HepG2 (cell line): ENCODE measurements around the gene BPIFB2. TPM values are rescaled to one million over a fixed set of nuclear protein-coding genes. Genes with fewer than 3 reads are reported as not detected.

Experiments
- AGO1 ChIP-seq: fragments of 200-400 bp; formaldehyde crosslinking; IDR thresholded peaks from 2 replicates; pipeline ENCODE4 v1.6.1; 2017; ENCODE audit warnings: mild to moderate bottlenecking, low read depth, low read length, moderate library complexity; ENCODE audit not compliant: poor library complexity, severe bottlenecking
- ARID2 ChIP-seq: sonication (generic); formaldehyde crosslinking; IDR thresholded peaks from 2 replicates; pipeline ENCODE4 v1.8.1; 2022; ENCODE audit warnings: mild to moderate bottlenecking, missing genetic modification reagents, borderline replicate concordance
- CAMTA2 ChIP-seq: sonication (generic); formaldehyde crosslinking; IDR thresholded peaks from 2 replicates; pipeline ENCODE4 v1.4.0; 2020; ENCODE audit warnings: mild to moderate bottlenecking, missing genetic modification reagents, borderline replicate concordance
- HMG20A ChIP-seq: IDR thresholded peaks from 2 replicates; pipeline ENCODE4 v1.6.1; 2016; ENCODE audit warnings: borderline replicate concordance
- HNF1A ChIP-seq, 2 experiments: sonication (generic) in 1 of 2; formaldehyde crosslinking in 1 of 2; IDR thresholded peaks; 2 replicates each; pipeline versions ENCODE4 v1.4.0 to v1.6.1; 2016 to 2020; ENCODE audit warnings: borderline replicate concordance in 1 of 2, low read depth in 1 of 2, mild to moderate bottlenecking in 1 of 2, missing genetic modification reagents in 1 of 2
- HOXD1 ChIP-seq: sonication (generic); formaldehyde crosslinking; IDR thresholded peaks from 2 replicates; pipeline ENCODE4 v1.5.0; 2020; ENCODE audit warnings: missing genetic modification reagents
- JUN ChIP-seq: sonication (generic); formaldehyde crosslinking; IDR thresholded peaks from 2 replicates; pipeline ENCODE4 v1.4.0; 2020; ENCODE audit warnings: mild to moderate bottlenecking, missing genetic modification reagents
- MYC ChIP-seq: sonication (generic); formaldehyde crosslinking; IDR thresholded peaks from 2 replicates; pipeline ENCODE4 v1.9.0; 2021; ENCODE audit warnings: missing genetic modification reagents, borderline replicate concordance
- PAWR ChIP-seq: sonication (generic); formaldehyde crosslinking; IDR thresholded peaks from 2 replicates; pipeline ENCODE4 v1.4.0; 2020; ENCODE audit warnings: missing genetic modification reagents, mild to moderate bottlenecking, borderline replicate concordance
- POLR2A ChIP-seq, 2 experiments: IDR thresholded peaks; 2 replicates each; pipeline ENCODE4 v1.6.1; 2011; ENCODE audit warnings: low read depth in 2 of 2, low read length in 2 of 2, mild to moderate bottlenecking in 1 of 2, moderate library complexity in 1 of 2; ENCODE audit not compliant: insufficient read depth in 1 of 2
- SPEN ChIP-seq: sonication (generic); formaldehyde crosslinking; IDR thresholded peaks from 2 replicates; pipeline ENCODE4 v1.5.1; 2020; ENCODE audit warnings: low read depth, mild to moderate bottlenecking, missing genetic modification reagents
- TOPORS ChIP-seq: sonication (generic); formaldehyde crosslinking; IDR thresholded peaks from 2 replicates; pipeline ENCODE4 v1.8.0; 2023; ENCODE audit warnings: mild to moderate bottlenecking, missing genetic modification reagents
- ZBTB38 ChIP-seq: sonication (generic); formaldehyde crosslinking; IDR thresholded peaks from 2 replicates; pipeline ENCODE4 v1.5.1; 2020; ENCODE audit warnings: mild to moderate bottlenecking, missing genetic modification reagents
- ZNF207 ChIP-seq: fragments of 450-650 bp; IDR thresholded peaks from 2 replicates; pipeline ENCODE4 v1.6.1; 2016; ENCODE audit warnings: antibody characterized with exemption, borderline replicate concordance
- ZNF230 ChIP-seq: sonication (generic); formaldehyde crosslinking; IDR thresholded peaks from 2 replicates; pipeline ENCODE4 v1.4.0; 2020; ENCODE audit warnings: mild to moderate bottlenecking, missing genetic modification reagents
- ZNF253 ChIP-seq: sonication (generic); formaldehyde crosslinking; IDR thresholded peaks from 2 replicates; pipeline ENCODE4 v1.8.0; 2022; ENCODE audit warnings: mild to moderate bottlenecking, missing genetic modification reagents, borderline replicate concordance
- ZNF607 ChIP-seq: sonication (generic); formaldehyde crosslinking; IDR thresholded peaks from 2 replicates; pipeline ENCODE4 v1.5.1; 2020; ENCODE audit warnings: missing genetic modification reagents, mild to moderate bottlenecking, borderline replicate concordance
- ZNF609 ChIP-seq: sonication (generic); formaldehyde crosslinking; IDR thresholded peaks from 2 replicates; pipeline ENCODE4 v1.4.0; 2020; ENCODE audit warnings: mild to moderate bottlenecking, missing genetic modification reagents, borderline replicate concordance
- ZNF614 ChIP-seq: IDR thresholded peaks from 2 replicates; pipeline ENCODE4 v1.6.1; 2018; ENCODE audit warnings: missing biosample characterization, missing genetic modification reagents, inconsistent platforms, borderline replicate concordance
- ZNF776 ChIP-seq: sonication (generic); formaldehyde crosslinking; IDR thresholded peaks from 2 replicates; pipeline ENCODE4 v1.4.0; 2020; ENCODE audit warnings: mild to moderate bottlenecking, missing genetic modification reagents
- polyA plus RNA-seq, 8 experiments: library from polyadenylated mRNA; depleted of rRNA in 3 of 8; stranded (reverse) in 7 of 8; unstranded in 1 of 8; fragments of >200 nt; fragmentation: Illumina TruSeq in 4 of 8; extraction: Trizol in 4 of 8; gene quantifications; 2 replicates each; pipeline versions ENCODE4 v1.2.1 to v1.2.3, GENCODE V29; 2011 to 2016; ENCODE audit warnings: low read depth in 4 of 8, missing spikeins in 1 of 8, mixed read lengths in 1 of 8; ENCODE audit not compliant: insufficient read depth in 1 of 8
- total RNA-seq, 5 experiments: library from RNA; depleted of rRNA; stranded (reverse); fragments of >200 nt; fragmentation: Illumina TruSeq; extraction: Trizol; gene quantifications; 2 replicates each; pipeline ENCODE4 v1.2.3, GENCODE V29; 2016; ENCODE audit warnings: low read depth in 1 of 5

The BPIFB2 gene
- total and polyA plus RNA-seq, 2 of the 13 experiments (the other 11 are each of a cell fraction or from before 2014, with no cell fraction given) = 54.5 to 902 TPM

GRCh38 chr20:33027769-33028751 lies 20.6 kb downstream of the BPIFB2 start (continued):
- TF ChIP-seq HNF1A (IDR thresholded peaks at IDR 0.05; ENCODE audit: low read depth) (no peak), HNF1A (CRISPR knock-in tag; IDR thresholded peaks at IDR 0.05; ENCODE audit: borderline replicate concordance) (no peak), TOPORS (CRISPR knock-in tag) (0 out of 2 replicates have a peak, but pooled peaks have one; percentile 35), ZNF607 (CRISPR knock-in tag) (no peak), POLR2A (IDR thresholded peaks at IDR 0.05; ENCODE audit: insufficient read depth in 1 of 2, low read depth in 2 of 2, low read length in 2 of 2) (peak; percentile 42 to 44), ZNF253 (CRISPR knock-in tag) (no peak; the same call in 1 of the 2 replicates), ZNF614 (no peak), HOXD1 (CRISPR knock-in tag) (no peak), ZNF207 (no peak), HMG20A (CRISPR knock-in tag) (no peak), ZNF609 (no peak), JUN (CRISPR knock-in tag) (no peak), AGO1 (peak; percentile 100), ZBTB38 (no peak), PAWR (CRISPR knock-in tag) (no peak), MYC (no peak), CAMTA2 (CRISPR knock-in tag) (no peak), ARID2 (CRISPR knock-in tag) (0 out of 2 replicates have a peak, but pooled peaks have one; percentile 24), ZNF776 (CRISPR knock-in tag) (no peak), SPEN (CRISPR knock-in tag) (no peak), ZNF230 (CRISPR knock-in tag) (no peak)
